Astrocyte (in vitro differentiated cells and primary cell): ENCODE results near the gene SNRPD1. TPM values are rescaled to one million over a fixed set of nuclear protein-coding genes. Genes with fewer than 3 reads are reported as not detected.

ENCODE experiments used
- DNase-seq: peaks from one replicate; pipeline ENCODE4 v3.0.0-alpha.2; 2010; ENCODE audit warnings: low read depth
- FAIRE-seq: peaks from 2 replicates; lab custom pipeline; 2011; peaks lifted over from hg19 to GRCh38; lab: Jason Lieb, UNC
- H2AFZ ChIP-seq: 2 replicates; pipeline ENCODE4 v1.6.0; 2012; ENCODE audit warnings: low read depth, low read length, inconsistent platforms
- H3K27ac ChIP-seq: 2 replicates; pipeline ENCODE4 v1.5.1; 2011; ENCODE audit warnings: low read depth, low read length, inconsistent platforms
- H3K27me3 ChIP-seq: 2 replicates; pipeline ENCODE4 v1.6.0; 2011; ENCODE audit warnings: low read length, inconsistent platforms; ENCODE audit not compliant: insufficient read depth
- H3K36me3 ChIP-seq: 2 replicates; pipeline ENCODE4 v1.5.1; 2011; ENCODE audit warnings: low read length, inconsistent platforms; ENCODE audit not compliant: insufficient read depth
- H3K4me1 ChIP-seq: 2 replicates; pipeline ENCODE4 v1.5.1; 2011; ENCODE audit warnings: low read length, inconsistent platforms; ENCODE audit not compliant: insufficient read depth
- H3K4me2 ChIP-seq: 2 replicates; pipeline ENCODE4 v1.6.0; 2012; ENCODE audit warnings: low read length, inconsistent platforms
- H3K4me3 ChIP-seq: 2 replicates; pipeline ENCODE4 v1.5.1; 2011; ENCODE audit warnings: low read depth, mild to moderate bottlenecking, low read length, inconsistent platforms; ENCODE audit not compliant: insufficient read depth
- H3K79me2 ChIP-seq: 2 replicates; pipeline ENCODE4 v1.6.0; 2012; ENCODE audit warnings: mild to moderate bottlenecking, low read length, inconsistent platforms; ENCODE audit not compliant: insufficient read depth
- H3K9ac ChIP-seq: 2 replicates; pipeline ENCODE4 v1.6.0; 2012; ENCODE audit warnings: mild to moderate bottlenecking, low read length, inconsistent platforms
- H3K9me3 ChIP-seq: 2 replicates; pipeline ENCODE4 v1.5.1; 2012; ENCODE audit warnings: low read depth, mild to moderate bottlenecking, low read length, inconsistent platforms; ENCODE audit not compliant: insufficient read depth
- H4K20me1 ChIP-seq: 2 replicates; pipeline ENCODE4 v1.6.0; 2012; ENCODE audit warnings: low read length, inconsistent platforms; ENCODE audit not compliant: insufficient read depth
- H3K27ac Mint-ChIP-seq: one replicate; pipeline ENCODE4 v1.8.0; 2021; ENCODE audit warnings: mild to moderate bottlenecking, mixed read lengths; ENCODE audit not compliant: unreplicated experiment
- H3K27me3 Mint-ChIP-seq: one replicate; pipeline ENCODE4 v1.8.0; 2021; ENCODE audit warnings: low read depth, mixed read lengths; ENCODE audit not compliant: unreplicated experiment
- H3K36me3 Mint-ChIP-seq: one replicate; pipeline ENCODE4 v1.8.0; 2021; ENCODE audit warnings: low read depth, mixed read lengths; ENCODE audit not compliant: unreplicated experiment
- H3K4me1 Mint-ChIP-seq: one replicate; pipeline ENCODE4 v1.8.0; 2021; ENCODE audit warnings: low read depth, mixed read lengths; ENCODE audit not compliant: unreplicated experiment
- H3K4me3 Mint-ChIP-seq: one replicate; pipeline ENCODE4 v1.8.0; 2021; ENCODE audit warnings: mild to moderate bottlenecking, moderate library complexity, mixed read lengths; ENCODE audit not compliant: unreplicated experiment
- H3K9me3 Mint-ChIP-seq: one replicate; pipeline ENCODE4 v1.8.0; 2021; ENCODE audit warnings: mild to moderate bottlenecking, mixed read lengths; ENCODE audit not compliant: unreplicated experiment
- EZH2 ChIP-seq: IDR thresholded peaks from 2 replicates; pipeline ENCODE4 v1.6.1; 2012; ENCODE audit warnings: mild to moderate bottlenecking, low read length, inconsistent platforms; ENCODE audit not compliant: insufficient read depth
- total RNA-seq: library from RNA; stranded (reverse); gene quantifications from 2 replicates; pipeline ENCODE4 v1.2.1, GENCODE V29; 2021
- TF ChIP-seq, protein P1 (sequence below): IDR thresholded peaks from 2 replicates; pipeline ENCODE4 v1.5.1; 2011; ENCODE audit warnings: low read depth, mild to moderate bottlenecking, inconsistent platforms, low read length, moderate library complexity; ENCODE audit not compliant: insufficient read depth

The SNRPD1 gene
- total RNA-seq, 1 donor from 2014 or later = 60.6 TPM

DNA sequence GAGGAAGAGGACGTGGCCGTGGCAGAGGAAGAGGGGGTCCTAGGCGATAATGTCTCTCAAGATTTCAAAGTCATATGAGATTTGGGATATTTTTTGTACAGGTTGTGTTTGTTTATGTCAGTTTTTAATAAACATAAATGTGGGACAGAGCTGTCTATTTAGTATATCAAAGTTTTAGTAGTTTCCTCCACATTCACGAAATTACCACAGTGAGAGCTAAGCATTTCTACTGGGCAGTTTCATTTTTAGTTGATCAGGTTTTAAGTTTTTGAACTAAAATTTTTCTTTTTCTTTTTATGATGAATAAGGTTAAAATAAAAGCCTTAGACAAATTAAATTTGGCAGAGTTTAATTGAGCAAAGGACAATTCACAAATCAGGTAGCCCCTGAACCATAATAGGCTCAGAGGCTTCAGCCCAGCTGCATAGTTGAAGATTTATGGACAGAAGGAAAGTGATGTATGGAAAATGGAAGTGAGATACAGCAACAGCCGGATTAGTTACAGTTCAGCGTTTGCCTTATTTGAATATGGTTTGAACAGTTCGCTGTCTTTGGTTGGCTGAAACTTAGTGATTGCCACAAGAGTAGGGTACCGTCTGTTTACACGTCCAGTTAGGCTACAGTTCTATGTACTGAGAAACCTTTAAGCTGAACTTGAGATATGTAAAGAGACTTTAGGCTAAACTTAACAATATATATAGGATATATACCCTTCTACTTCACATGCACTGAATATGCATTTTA is 17.1 kb downstream of the SNRPD1 start:
- H3K27me3 Mint-ChIP-seq = no peaks in the 10 kb centered on the region
- no peaks in the 10 kb centered on the region for H3K9me3 ChIP-seq
- no peak for FAIRE-seq

DNA sequence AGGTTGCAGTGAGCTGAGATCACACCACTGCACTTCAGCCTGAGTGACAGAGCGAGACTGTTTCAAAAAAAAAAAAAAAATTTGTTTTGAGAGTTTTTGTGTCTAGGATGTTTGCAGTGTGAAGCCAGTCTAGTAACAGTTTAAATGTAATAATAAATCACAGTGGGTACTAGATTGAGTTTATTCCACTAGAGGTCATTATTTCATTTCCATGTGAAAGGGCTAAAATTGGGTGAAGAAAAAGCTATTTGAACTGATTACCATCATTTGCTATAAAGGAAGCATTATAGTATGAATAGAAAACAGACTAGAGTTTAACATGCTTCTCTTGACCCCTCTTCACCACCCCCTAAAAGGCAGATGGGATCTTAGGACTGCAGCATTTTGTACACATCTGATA is 20.3 kb downstream of the SNRPD1 start:
- TF ChIP-seq, protein P1, sequence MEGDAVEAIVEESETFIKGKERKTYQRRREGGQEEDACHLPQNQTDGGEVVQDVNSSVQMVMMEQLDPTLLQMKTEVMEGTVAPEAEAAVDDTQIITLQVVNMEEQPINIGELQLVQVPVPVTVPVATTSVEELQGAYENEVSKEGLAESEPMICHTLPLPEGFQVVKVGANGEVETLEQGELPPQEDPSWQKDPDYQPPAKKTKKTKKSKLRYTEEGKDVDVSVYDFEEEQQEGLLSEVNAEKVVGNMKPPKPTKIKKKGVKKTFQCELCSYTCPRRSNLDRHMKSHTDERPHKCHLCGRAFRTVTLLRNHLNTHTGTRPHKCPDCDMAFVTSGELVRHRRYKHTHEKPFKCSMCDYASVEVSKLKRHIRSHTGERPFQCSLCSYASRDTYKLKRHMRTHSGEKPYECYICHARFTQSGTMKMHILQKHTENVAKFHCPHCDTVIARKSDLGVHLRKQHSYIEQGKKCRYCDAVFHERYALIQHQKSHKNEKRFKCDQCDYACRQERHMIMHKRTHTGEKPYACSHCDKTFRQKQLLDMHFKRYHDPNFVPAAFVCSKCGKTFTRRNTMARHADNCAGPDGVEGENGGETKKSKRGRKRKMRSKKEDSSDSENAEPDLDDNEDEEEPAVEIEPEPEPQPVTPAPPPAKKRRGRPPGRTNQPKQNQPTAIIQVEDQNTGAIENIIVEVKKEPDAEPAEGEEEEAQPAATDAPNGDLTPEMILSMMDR = no peak
- TF ChIP-seq EZH2 = no peak
- Mint-ChIP-seq H3K4me1 (no peaks in the 10 kb centered on the region), H3K27ac (no peak overlapping the region), H3K27me3 (no peaks in the 10 kb centered on the region), H3K36me3 (peaks cover 6% of the 10 kb centered on the region), H3K4me3 (no peak overlapping the region), H3K9me3 (no peaks in the 10 kb centered on the region)
- Histone ChIP-seq H2AFZ (no peak overlapping the region), H3K4me3 (no peak overlapping the region), H3K27me3 (no peaks in the 10 kb centered on the region), H3K9ac (no peak overlapping the region), H3K36me3 (peaks cover 22% of the 10 kb centered on the region), H4K20me1 (peaks cover 13% of the 10 kb centered on the region), H3K9me3 (no peaks in the 10 kb centered on the region), H3K4me1 (no peaks in the 10 kb centered on the region), H3K27ac (no peak overlapping the region), H3K79me2 (peaks cover 13% of the 10 kb centered on the region), H3K4me2 (no peak overlapping the region)
- FAIRE-seq (no peak), DNase-seq (no peak)

More for the DNA sequence above, 17.1 kb downstream of the SNRPD1 start:
- no peak overlapping the region for H3K4me3 ChIP-seq
- peaks cover 26% of the 10 kb centered on the region for H3K36me3 ChIP-seq
- Mint-ChIP-seq H3K4me1 (no peaks in the 10 kb centered on the region), H3K36me3 (peaks cover 4% of the 10 kb centered on the region), H3K27ac (no peak overlapping the region), H3K4me3 (no peak overlapping the region), H3K9me3 (no peaks in the 10 kb centered on the region)
- H3K4me2 ChIP-seq = no peak overlapping the region
- H4K20me1 ChIP-seq = peaks cover 19% of the 10 kb centered on the region
- DNase-seq = no peak
- no peak overlapping the region for H3K9ac ChIP-seq
- peaks cover 33% of the 10 kb centered on the region for H3K79me2 ChIP-seq
- H2AFZ ChIP-seq = no peak overlapping the region
- no peaks in the 10 kb centered on the region for H3K27me3 ChIP-seq
- H3K27ac ChIP-seq = no peak overlapping the region
- H3K4me1 ChIP-seq = no peaks in the 10 kb centered on the region
- no peak for TF ChIP-seq EZH2
- TF ChIP-seq, protein P1 = no peak

DNA sequence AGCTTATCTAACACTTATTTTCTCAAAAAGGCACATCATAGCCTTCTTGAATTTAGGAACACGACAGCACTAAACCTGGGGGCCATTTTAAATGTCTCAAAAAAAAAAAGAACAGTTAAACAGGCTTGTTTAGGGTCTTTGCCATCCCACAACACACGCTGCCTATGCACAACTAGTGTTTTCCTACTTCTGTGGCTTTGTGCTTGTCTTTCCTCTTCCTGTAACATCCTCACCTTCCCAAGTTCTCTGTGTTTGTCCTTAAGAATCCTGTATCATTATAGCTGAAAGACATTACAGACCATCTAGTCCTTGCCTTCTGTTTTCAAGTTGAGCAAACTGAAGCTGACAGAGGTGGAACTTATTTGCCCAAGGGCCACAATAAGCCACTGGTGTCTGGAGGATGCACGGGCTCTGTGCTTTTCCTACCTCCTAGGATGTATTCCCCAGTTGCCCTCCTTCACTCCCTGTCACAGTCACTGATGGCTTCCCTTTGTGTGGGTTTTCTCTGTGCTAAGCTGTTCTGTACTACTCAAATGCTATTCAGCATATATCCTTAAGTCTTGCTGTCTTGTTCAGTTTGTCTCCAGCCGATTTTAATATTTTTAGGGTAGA is 22.6 kb downstream of the SNRPD1 start:
- no peaks in the 10 kb centered on the region for H3K27me3 Mint-ChIP-seq
- Histone ChIP-seq H3K4me3 (no peak overlapping the region), H4K20me1 (no peaks in the 10 kb centered on the region), H3K27me3 (no peaks in the 10 kb centered on the region), H3K27ac (no peak overlapping the region), H3K9ac (no peak overlapping the region), H3K4me1 (no peaks in the 10 kb centered on the region), H3K9me3 (no peaks in the 10 kb centered on the region), H3K4me2 (no peak overlapping the region), H3K79me2 (no peaks in the 10 kb centered on the region), H3K36me3 (peaks cover 13% of the 10 kb centered on the region), H2AFZ (no peak overlapping the region)
- no peak overlapping the region for H3K4me3 Mint-ChIP-seq
- H3K27ac Mint-ChIP-seq = no peak overlapping the region
- H3K36me3 Mint-ChIP-seq = peaks cover 9% of the 10 kb centered on the region
- peaks cover 2% of the 10 kb centered on the region for H3K4me1 Mint-ChIP-seq
- DNase-seq (no peak), FAIRE-seq (no peak)
- no peaks in the 10 kb centered on the region for H3K9me3 Mint-ChIP-seq
- TF ChIP-seq EZH2 = no peak
- TF ChIP-seq, protein P1 = no peak
